ENCODE results near the gene DCAF15.

DCAF15 gene

GRCh38 chr19:13931391-13932148, 20.7 kb upstream of the DCAF15 start:
- FAIRE-seq = no peak

DNA sequence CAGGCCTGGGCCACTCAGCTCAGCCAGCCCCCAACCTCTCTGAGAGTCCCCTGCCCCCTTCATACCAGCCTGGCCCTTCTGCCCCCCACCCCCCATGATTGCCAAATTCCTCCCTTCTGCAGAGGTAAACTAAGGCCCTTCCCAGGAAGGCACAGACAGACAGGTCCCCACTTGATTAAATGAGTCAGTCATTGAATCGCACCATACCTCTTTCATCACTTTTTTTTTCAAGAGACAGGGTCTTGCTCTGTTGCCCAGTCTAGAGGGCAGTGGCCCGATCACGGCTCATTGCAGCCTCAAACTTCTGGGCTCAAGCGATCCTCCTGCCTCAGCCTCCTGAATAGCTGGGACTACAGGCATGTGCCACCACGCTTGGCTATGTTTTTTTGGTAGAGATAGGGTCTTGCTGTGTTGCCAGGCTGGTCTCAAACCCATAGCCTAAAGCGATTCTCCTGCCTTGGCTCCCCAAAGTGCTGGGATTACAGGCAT, 20.1 kb upstream of the DCAF15 start:
- no peak for FAIRE-seq

DNA sequence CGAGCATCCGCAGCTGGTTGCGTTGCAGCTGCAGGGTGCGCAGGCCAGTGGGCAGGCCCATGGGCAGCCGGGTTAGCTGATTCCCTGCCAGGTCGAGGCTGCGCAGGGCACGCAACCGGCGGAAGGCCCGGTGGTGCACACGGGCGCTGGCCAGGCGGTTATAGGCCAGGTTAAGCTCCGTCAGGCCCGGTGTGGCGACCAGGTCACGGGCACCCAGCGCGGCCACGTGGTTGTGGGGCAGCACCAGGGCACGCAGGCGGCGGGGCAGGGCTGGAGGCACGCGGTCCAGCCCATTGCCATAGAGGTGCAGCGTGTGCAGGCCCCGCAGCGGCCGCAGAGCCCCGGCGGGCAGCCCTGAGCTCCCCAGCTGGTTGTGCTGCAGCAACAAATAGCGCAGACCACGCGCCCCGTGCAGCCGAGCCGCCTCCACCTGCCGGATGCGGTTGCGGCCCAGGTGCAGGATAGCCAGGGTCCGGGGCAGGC, 19.4 kb upstream of the DCAF15 start:
- no peak for FAIRE-seq

DNA sequence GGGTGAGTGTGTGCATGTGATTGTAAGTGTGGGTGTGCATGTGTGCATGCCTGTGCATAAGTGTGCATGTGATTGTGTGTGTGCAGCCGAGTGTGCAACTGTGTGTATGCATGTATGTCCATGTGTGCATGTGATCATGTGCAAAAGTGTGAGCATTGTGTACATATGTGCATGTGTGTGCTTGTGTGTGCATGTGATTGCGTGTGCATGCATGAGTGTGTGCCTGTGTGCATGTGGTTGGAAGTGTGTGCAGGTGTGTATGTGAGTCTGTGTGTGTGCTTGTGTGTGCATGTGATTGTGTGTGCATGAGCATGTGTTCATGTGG, 17.6 kb upstream of the DCAF15 start:
- no peak for FAIRE-seq

DNA sequence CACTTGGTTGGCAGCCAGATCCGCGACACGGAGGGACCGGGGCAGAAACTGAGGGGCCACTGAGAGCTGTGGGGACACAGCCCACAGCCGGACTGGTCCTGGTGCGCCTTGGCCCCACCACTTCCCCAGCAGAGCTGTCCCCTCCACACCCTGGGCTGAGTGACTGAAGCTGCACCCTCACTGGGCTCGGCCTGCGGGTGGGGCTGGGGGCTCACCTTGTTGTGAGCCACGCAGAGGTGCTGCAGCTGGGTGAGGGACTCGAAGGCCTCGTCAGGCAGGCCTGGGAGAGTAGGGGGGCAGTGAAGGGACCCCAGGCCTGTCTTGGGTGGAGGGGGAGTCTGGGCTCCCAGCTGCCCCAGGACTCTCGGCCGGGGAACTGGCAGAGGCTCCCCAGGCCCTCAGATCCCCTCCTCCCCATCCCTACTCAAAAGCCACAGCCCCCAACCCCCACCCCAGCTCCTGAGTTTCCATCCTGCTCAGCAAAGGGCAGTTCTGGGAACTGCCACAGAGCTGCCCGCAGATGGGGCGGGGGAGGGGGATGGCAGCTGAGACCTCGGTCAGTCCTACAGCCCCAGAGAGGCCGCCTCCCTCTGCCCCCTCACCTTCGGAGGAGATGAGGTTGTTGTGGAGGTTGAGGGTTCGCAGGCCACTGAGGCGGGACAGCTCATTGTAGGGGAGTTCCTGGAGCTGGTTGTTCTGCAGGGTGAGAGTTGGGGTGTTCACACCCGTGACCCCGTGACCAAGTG, 16.4 kb upstream of the DCAF15 start:
- FAIRE-seq = no peak

- FAIRE-seq = no peak
These were observed 14.6 kb upstream of the DCAF15 start for GRCh38 chr19:13937479-13938300.

- FAIRE-seq = no peak
These were observed 13.8 kb upstream of the DCAF15 start, which contains the start of gene PODNL1 for GRCh38 chr19:13938301-13939064. PODNL1 (minus strand) TSS chr19:13938417; CDS start chr19:13938181, 236 bp downstream.

- FAIRE-seq = no peak
These were observed 10.2 kb upstream of the DCAF15 start for GRCh38 chr19:13942023-13942684.

- FAIRE-seq = no peak
These were observed 5.9 kb upstream of the DCAF15 start for GRCh38 chr19:13946414-13946813.

GRCh38 chr19:13951043-13951442, 1.3 kb upstream of the DCAF15 start:
- FAIRE-seq = no peak

- no peak for FAIRE-seq
These were observed 533 bp upstream of the DCAF15 start for GRCh38 chr19:13951799-13952153.

- FAIRE-seq = no peak
These were observed 722 bp downstream of the DCAF15 start for GRCh38 chr19:13952931-13953531.

DNA sequence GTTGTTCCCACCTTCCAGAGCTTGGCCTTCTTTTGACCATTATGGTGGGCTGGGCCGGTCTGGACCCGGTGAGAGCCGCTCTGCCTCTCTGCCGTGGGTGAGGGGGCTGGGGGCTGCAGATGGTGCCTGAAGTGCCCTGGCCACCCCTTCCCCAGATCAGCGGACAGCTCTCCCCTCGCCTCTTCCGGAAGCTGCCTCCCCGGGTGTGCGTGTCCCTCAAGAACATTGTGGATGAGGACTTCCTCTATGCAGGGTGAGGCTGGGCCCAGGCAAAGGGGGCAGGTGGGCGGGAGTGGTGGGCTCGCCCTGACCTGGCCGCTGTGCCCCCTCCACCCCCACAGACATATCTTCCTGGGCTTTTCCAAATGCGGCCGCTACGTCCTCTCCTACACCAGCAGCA, 1.9 kb downstream of the DCAF15 start:
- no peak for FAIRE-seq

DNA sequence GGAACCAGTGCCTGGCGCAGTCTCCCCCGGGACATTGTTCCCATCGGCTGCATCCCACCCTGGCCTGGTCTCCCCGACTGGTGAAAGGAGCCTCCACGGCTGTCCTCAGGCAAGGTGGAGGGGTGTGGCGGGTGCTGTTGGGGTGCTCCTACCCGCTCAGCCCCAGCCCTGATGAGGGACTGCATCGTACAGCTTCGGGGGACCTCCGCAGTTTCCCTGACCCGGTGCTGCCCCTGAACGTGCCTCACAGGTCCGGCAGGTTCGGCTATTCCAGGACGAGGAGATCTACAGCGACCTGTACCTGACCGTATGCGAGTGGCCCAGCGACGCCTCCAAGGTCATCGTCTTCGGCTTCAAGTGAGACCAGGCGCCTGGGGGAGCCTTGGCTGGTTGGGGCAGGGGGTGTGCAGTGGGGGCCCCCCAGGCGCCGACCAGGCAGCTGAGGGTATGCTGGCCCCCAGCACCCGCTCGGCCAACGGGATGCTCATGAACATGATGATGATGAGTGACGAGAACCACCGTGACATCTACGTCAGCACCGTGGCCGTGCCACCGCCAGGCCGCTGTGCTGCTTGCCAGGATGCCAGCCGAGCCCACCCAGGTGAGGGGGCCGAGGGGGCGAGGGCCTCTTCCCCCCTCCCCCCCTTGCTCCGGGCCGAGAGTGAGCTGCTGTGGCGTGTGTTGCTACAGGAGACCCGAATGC, 3.5 kb downstream of the DCAF15 start:
- FAIRE-seq = no peak

DNA sequence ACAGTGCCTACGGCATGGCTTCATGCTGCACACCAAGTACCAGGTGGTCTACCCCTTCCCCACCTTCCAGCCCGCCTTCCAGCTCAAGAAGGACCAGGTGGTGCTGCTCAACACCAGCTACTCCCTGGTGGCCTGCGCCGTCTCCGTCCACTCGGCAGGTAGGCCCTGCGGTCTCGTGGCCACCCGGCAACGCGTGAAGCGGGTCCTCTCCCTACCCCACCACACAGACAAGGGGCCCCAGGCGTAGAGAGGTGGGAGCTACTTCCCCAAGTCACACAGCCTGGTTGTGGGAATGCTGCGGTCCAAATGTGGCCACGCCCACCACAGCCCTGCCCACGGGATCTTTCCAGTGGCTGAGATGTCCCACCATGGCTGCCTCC, 4.0 kb downstream of the DCAF15 start:
- FAIRE-seq = no peak

GRCh38 chr19:13957051-13957450, 4.7 kb downstream of the DCAF15 start:
- no peak for FAIRE-seq

GRCh38 chr19:13958043-13958442, 5.7 kb downstream of the DCAF15 start:
- FAIRE-seq = no peak

- no peak for FAIRE-seq
These were observed 7.0 kb downstream of the DCAF15 start for GRCh38 chr19:13959141-13959961.

DNA sequence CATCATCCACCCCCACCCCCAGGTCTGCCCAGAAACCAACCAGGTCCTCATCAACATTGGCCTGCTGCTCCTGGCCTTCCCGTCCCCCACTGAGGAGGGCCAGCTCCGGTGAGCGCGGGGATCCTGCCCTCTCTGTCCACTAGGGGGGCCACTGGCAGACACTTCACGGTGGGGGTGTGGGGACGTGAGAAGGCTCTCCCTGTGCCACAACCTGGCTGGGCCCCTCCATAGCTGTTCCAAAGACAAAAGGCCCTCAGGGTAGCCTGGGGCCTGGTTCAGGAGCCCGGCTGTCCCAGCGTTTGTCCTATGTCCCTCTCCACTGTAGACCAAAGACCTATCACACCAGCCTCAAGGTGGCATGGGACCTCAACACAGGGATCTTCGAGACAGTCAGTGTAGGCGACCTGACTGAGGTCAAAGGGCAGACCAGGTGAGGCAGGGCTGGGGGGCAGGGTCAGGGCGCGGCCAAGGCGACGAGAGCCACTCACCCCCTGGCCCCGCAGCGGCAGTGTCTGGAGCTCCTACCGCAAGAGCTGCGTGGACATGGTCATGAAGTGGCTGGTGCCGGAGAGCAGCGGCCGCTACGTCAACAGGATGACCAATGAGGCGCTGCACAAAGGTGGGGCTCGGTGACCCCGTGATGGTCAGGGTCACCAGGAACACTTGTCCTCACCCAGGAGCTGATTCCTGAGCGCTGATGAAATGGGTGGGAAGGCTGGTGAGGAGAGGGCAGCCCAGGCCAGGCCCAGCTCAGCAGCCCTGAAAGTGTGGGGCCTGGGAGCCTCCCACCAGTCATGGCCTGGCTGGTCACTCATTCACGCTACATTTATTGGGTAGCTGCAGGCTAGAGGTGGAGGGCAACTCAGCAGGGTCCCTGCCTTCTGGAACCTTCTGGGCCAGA, 7.9 kb downstream of the DCAF15 start:
- no peak for FAIRE-seq

Data from islet of Langerhans (tissue), 1 donor.